ENCODE data around the gene SIMC1.
"Not testable (repeated sequence)": the region's sequence is repeated elsewhere in the genome, so short reads cannot be mapped to it uniquely, and the experiment has no call there.

SIMC1 gene

GRCh38 chr5:176290057-176290840 is 52.0 kb downstream of the SIMC1 start:
- DNase-seq (ENCODE audit: low spot score): not testable (repeated sequence)

DNA sequence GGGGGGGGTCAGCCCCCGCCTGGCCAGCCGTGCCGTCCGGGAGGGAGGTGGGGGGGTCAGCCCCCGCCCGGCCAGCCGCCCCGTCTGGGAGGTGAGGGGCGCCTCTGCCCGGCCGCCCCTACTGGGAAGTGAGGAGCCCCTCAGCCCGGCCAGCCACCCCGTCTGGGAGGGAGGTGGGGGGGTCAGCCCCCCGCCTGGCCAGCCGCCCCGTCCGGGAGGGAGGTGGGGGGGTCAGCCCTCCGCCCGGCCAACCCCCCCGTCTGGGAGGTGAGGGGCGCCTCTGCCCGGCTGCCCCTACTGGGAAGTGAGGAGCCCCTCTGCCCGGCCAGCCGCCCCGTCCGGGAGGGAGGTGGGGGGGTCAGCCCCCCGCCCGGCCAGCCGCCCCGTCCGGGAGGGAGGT is 67.1 kb downstream of the SIMC1 start:
- DNase-seq (ENCODE audit: low spot score): not testable (repeated sequence)

- DNase-seq (ENCODE audit: low spot score): no peak
Observed at GRCh38 chr5:176317534-176318374, 79.5 kb downstream of the SIMC1 start.

DNA sequence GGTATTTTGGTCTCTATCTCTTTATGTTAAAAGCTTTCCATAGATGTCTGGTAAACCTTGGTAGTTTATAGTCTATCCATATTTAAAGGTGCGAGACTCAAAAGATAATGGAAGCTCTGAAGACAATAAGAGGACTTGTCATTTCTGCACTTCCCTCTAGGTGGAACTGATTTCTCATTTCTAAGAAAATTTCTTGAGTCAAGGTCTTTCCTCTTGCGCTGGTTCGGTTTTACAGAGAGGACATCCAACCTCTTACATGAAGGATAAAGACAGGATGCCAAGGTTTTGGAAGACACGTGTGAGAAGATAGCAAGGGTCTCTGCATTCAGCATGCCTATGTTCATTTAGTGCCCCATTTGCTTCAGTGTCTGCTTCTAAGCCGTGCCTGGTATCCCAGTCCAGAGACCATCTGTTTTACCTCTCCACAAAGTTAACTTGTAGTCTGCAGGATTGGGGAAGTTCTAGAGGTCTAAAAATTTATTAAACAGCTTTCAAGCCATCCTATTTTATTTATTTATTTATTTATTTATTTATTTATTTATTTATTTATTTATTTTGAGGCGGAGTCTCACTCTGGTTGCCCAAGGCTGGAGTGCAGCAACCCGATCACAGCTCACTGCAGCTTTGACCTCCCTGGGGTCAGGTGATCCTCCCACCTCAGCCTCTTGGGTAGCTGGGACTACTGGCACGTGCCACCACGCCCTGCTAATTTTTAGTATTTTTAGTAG is 81.8 kb downstream of the SIMC1 start:
- no peak for DNase-seq (ENCODE audit: low spot score)

GRCh38 chr5:176320577-176320976 is 82.4 kb downstream of the SIMC1 start:
- DNase-seq (ENCODE audit: low spot score): no peak

GRCh38 chr5:176334031-176334770 is 96.0 kb downstream of the SIMC1 start:
- no peak for DNase-seq (ENCODE audit: low spot score)

DNA sequence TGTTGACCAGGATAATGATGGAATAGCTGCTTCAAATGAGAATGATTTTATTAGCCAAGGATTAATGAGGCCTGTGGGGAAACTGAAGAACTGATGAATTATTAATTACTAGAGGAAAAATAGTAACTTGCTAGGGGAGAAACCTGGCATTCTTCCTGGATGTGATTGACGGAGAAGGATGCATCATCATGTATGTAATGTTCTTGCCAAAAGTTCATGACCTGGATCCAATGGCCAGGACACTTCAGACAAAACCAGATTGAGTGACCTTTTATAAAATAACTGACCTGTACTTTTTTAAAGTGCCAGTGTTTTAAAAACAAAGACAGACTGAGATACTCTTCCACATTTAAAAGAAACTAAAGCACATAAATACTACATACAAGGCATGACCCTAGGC is 99.7 kb downstream of the SIMC1 start:
- DNase-seq (ENCODE audit: low spot score): no peak

- no peak for DNase-seq (ENCODE audit: low spot score)
Observed at GRCh38 chr5:176339304-176339703, 101.1 kb downstream of the SIMC1 start.

- DNase-seq (ENCODE audit: low spot score): no peak
Observed at GRCh38 chr5:176341325-176342157, 103.3 kb downstream of the SIMC1 start.

GRCh38 chr5:176342158-176342483 is 103.9 kb downstream of the SIMC1 start:
- DNase-seq (ENCODE audit: low spot score): no peak

- DNase-seq (ENCODE audit: low spot score): no peak
Observed at GRCh38 chr5:176342766-176343458, 104.7 kb downstream of the SIMC1 start.

GRCh38 chr5:176350416-176350815 is 112.2 kb downstream of the SIMC1 start:
- DNase-seq (ENCODE audit: low spot score): no peak

GRCh38 chr5:176352116-176352878 is 114.1 kb downstream of the SIMC1 start:
- DNase-seq (ENCODE audit: low spot score): no peak

DNA sequence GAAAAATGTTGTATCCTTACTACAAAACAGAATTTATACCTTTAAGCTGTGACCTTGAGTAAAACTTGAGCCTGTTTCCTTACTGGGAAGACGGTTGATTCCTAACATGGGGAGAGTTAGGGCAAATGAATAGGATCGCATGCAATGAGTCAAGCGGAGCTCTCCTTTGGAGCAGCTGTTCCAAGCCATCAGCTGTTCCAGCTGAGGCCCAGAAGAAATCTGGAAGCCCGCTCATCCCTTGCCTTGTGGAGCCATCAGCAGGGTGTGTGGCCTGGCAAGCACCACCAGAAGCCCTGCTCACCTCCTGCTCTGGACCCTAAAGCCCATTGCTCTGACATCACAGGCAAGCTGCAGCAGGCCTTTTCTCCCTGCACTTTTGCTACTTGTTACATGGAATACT is 115.3 kb downstream of the SIMC1 start:
- no peak for DNase-seq (ENCODE audit: low spot score)

DNA sequence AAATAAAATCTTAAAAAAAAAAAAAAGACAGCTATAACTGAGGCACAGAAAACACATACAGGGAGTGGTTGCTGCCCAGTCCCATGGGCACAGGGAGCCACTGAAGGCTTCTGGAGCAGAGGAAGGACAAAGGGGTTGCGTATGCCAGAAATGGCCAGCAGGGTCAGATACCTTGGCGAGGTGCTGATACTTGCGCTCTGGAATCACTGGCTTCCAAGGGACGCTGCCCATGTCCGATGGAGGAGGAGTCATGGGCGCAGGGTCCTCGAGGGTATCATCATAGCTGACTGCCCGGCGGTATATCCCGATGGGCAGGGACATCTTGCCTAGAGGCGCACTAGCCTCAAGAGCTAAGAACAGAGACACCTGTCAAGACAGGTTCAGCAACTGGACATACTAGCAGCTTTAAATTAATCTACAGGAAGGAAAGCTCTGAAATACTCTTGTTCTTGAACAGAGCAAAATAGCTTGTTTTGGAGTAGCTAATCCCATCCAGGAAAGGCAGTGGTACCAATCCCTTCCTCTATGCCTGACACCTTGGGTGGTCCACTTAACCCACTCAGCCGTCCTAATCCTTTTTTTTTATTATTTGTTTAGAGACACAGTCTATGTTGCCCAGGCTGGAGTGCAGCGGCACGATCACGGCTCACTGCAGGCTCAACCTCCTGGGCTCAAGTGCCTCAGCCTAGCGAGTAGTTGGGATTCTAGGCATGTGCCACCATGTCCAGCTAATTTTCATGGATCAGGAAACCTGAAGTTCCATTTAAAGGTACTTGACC is 117.4 kb downstream of the SIMC1 start:
- no peak for DNase-seq (ENCODE audit: low spot score)

- DNase-seq (ENCODE audit: low spot score): no peak
Observed at GRCh38 chr5:176356179-176356566, 117.9 kb downstream of the SIMC1 start.

DNA sequence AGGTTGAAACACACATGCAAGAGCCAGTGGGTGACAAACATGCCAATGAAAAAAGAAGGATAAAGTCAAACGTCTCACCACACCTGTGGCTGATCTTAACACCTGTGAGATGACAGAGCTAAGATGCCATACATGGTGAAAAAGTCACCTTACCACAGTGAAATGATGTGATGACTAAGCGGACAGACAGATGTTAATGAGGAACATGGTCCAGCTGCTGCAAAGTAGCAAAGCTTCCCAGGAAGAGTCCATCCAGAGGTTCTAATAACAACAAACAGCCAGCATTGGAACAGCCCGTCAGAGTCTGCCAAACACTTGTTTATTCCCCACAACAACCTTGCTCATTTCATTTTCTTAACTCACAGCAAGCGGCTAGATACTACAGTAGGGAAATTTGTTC is 121.4 kb downstream of the SIMC1 start:
- no peak for DNase-seq (ENCODE audit: low spot score)

- DNase-seq (ENCODE audit: low spot score): no peak
Observed at GRCh38 chr5:176360894-176361436, 122.7 kb downstream of the SIMC1 start.
